ENCODE results near the gene RHOA.

Gene RHOA

GRCh38 chr3:49411968-49412631 lies at the start of gene RHOA, which contains the start of gene TCTA (continued):
- TF ChIP-seq ZNF341 (tag by site-specific recombination; IDR thresholded peaks at IDR 0.05; ENCODE audit: low read depth) (no peak), ZNF449 (tag by site-specific recombination; IDR thresholded peaks at IDR 0.05) (peak; percentile 69; the same call in 1 of the 2 replicates), ZNF776 (tag by site-specific recombination; IDR thresholded peaks at IDR 0.05; ENCODE audit: borderline replicate concordance) (no peak), ZNF521 (tag by site-specific recombination; IDR thresholded peaks at IDR 0.05) (no peak), ZNF530 (tag by site-specific recombination; IDR thresholded peaks at IDR 0.05; ENCODE audit: low read depth) (no peak), ZNF785 (tag by site-specific recombination; IDR thresholded peaks at IDR 0.05) (peak; percentile 43; the same call in 1 of the 2 replicates), ZNF610 (tag by site-specific recombination; IDR thresholded peaks at IDR 0.05; ENCODE audit: borderline replicate concordance) (no peak), ZNF112 (tag by site-specific recombination; IDR thresholded peaks at IDR 0.05) (no peak), ZNF701 (tag by site-specific recombination; IDR thresholded peaks at IDR 0.05) (no peak), ZBTB1 (tag by site-specific recombination; IDR thresholded peaks at IDR 0.05) (peak; percentile 79), KLF8 (tag by site-specific recombination; IDR thresholded peaks at IDR 0.05) (0 out of 2 replicates have a peak, but pooled peaks have one; percentile 52), ZNF133 (tag by site-specific recombination; IDR thresholded peaks at IDR 0.05) (no peak), ZNF280D (tag by site-specific recombination; IDR thresholded peaks at IDR 0.05) (no peak), ZNF560 (tag by site-specific recombination; IDR thresholded peaks at IDR 0.05; ENCODE audit: borderline replicate concordance) (no peak), ZNF311 (tag by site-specific recombination; IDR thresholded peaks at IDR 0.05; ENCODE audit: borderline replicate concordance) (no peak), ZNF302 (tag by site-specific recombination; IDR thresholded peaks at IDR 0.05; ENCODE audit: low read depth) (no peak), KLF16 (tag by site-specific recombination; IDR thresholded peaks at IDR 0.05) (0 out of 2 replicates have a peak, but pooled peaks have one; percentile 26), EGR2 (tag by site-specific recombination; IDR thresholded peaks at IDR 0.05; ENCODE audit: low read depth) (peak; percentile 53), ZNF501 (tag by site-specific recombination; IDR thresholded peaks at IDR 0.05) (peak; percentile 72)
- TF ChIP-seq, protein P1, sequence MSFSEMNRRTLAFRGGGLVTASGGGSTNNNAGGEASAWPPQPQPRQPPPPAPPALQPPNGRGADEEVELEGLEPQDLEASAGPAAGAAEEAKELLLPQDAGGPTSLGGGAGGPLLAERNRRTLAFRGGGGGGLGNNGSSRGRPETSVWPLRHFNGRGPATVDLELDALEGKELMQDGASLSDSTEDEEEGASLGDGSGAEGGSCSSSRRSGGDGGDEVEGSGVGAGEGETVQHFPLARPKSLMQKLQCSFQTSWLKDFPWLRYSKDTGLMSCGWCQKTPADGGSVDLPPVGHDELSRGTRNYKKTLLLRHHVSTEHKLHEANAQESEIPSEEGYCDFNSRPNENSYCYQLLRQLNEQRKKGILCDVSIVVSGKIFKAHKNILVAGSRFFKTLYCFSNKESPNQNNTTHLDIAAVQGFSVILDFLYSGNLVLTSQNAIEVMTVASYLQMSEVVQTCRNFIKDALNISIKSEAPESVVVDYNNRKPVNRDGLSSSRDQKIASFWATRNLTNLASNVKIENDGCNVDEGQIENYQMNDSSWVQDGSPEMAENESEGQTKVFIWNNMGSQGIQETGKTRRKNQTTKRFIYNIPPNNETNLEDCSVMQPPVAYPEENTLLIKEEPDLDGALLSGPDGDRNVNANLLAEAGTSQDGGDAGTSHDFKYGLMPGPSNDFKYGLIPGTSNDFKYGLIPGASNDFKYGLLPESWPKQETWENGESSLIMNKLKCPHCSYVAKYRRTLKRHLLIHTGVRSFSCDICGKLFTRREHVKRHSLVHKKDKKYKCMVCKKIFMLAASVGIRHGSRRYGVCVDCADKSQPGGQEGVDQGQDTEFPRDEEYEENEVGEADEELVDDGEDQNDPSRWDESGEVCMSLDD (tag by site-specific recombination; IDR thresholded peaks at IDR 0.05): peak; percentile 33; the same call in 1 of the 2 replicates
- TF ChIP-seq, protein P2, sequence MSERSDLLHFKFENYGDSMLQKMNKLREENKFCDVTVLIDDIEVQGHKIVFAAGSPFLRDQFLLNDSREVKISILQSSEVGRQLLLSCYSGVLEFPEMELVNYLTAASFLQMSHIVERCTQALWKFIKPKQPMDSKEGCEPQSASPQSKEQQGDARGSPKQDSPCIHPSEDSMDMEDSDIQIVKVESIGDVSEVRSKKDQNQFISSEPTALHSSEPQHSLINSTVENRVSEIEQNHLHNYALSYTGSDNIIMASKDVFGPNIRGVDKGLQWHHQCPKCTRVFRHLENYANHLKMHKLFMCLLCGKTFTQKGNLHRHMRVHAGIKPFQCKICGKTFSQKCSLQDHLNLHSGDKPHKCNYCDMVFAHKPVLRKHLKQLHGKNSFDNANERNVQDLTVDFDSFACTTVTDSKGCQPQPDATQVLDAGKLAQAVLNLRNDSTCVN (tag by site-specific recombination; optimal IDR thresholded peaks at IDR 0.05): peak; percentile 82
- TF ChIP-seq, protein P3, sequence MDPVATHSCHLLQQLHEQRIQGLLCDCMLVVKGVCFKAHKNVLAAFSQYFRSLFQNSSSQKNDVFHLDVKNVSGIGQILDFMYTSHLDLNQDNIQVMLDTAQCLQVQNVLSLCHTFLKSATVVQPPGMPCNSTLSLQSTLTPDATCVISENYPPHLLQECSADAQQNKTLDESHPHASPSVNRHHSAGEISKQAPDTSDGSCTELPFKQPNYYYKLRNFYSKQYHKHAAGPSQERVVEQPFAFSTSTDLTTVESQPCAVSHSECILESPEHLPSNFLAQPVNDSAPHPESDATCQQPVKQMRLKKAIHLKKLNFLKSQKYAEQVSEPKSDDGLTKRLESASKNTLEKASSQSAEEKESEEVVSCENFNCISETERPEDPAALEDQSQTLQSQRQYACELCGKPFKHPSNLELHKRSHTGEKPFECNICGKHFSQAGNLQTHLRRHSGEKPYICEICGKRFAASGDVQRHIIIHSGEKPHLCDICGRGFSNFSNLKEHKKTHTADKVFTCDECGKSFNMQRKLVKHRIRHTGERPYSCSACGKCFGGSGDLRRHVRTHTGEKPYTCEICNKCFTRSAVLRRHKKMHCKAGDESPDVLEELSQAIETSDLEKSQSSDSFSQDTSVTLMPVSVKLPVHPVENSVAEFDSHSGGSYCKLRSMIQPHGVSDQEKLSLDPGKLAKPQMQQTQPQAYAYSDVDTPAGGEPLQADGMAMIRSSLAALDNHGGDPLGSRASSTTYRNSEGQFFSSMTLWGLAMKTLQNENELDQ (tag by site-specific recombination; IDR thresholded peaks at IDR 0.05; ENCODE audit: low read depth): no peak
- TF ChIP-seq, protein P4, sequence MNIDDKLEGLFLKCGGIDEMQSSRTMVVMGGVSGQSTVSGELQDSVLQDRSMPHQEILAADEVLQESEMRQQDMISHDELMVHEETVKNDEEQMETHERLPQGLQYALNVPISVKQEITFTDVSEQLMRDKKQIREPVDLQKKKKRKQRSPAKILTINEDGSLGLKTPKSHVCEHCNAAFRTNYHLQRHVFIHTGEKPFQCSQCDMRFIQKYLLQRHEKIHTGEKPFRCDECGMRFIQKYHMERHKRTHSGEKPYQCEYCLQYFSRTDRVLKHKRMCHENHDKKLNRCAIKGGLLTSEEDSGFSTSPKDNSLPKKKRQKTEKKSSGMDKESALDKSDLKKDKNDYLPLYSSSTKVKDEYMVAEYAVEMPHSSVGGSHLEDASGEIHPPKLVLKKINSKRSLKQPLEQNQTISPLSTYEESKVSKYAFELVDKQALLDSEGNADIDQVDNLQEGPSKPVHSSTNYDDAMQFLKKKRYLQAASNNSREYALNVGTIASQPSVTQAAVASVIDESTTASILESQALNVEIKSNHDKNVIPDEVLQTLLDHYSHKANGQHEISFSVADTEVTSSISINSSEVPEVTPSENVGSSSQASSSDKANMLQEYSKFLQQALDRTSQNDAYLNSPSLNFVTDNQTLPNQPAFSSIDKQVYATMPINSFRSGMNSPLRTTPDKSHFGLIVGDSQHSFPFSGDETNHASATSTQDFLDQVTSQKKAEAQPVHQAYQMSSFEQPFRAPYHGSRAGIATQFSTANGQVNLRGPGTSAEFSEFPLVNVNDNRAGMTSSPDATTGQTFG (tag by site-specific recombination; IDR thresholded peaks at IDR 0.05; ENCODE audit: borderline replicate concordance): no peak
- TF ChIP-seq, protein P5, sequence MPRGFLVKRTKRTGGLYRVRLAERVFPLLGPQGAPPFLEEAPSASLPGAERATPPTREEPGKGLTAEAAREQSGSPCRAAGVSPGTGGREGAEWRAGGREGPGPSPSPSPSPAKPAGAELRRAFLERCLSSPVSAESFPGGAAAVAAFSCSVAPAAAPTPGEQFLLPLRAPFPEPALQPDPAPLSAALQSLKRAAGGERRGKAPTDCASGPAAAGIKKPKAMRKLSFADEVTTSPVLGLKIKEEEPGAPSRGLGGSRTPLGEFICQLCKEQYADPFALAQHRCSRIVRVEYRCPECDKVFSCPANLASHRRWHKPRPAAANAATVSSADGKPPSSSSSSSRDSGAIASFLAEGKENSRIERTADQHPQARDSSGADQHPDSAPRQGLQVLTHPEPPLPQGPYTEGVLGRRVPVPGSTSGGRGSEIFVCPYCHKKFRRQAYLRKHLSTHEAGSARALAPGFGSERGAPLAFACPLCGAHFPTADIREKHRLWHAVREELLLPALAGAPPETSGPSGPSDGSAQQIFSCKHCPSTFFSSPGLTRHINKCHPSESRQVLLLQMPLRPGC (tag by site-specific recombination; IDR thresholded peaks at IDR 0.05): no peak

All from HEK293 (cell line).